ENCODE measurements around the gene SUCLG2.

- no peak for TF ChIP-seq CTCF (conservative IDR thresholded peaks at IDR 0.05 in 1 of 2, IDR thresholded peaks at IDR 0.05 in 1 of 2; ENCODE audit: low read depth in 1 of 2, low read length in 2 of 2)
- TF ChIP-seq EZH2 (IDR thresholded peaks at IDR 0.05; ENCODE audit: low read length, missing control alignments): no peak
Measured at GRCh38 chr3:67325231-67325630, 329.2 kb downstream of the SUCLG2 start.
